Ovary (tissue), 3 donors: ENCODE results near the gene GSTT2.
"Not testable (repeated sequence)": the region's sequence is repeated elsewhere in the genome, so short reads cannot be mapped to it uniquely, and the experiment has no call there.

ENCODE experiments used
- POLR2A ChIP-seq: fragments of 450-650 bp; IDR thresholded peaks from one replicate; pipeline ENCODE4 v1.6.1; 2017; ENCODE audit warnings: antibody characterized with exemption, mild to moderate bottlenecking, moderate library complexity
- TF ChIP-seq, protein P1 (sequence below), 3 donors: fragments of 450-650 bp in 2 of 3; fragments of 200-600 bp in 1 of 3; IDR thresholded peaks; one replicate each; pipeline versions ENCODE4 v1.5.1 to v1.8.0; 2016 to 2022; ENCODE audit warnings: antibody characterized with exemption in 3 of 3, mild to moderate bottlenecking in 1 of 3
- donor health status: DM: no; HTN: no; CAD: no.

DNA sequence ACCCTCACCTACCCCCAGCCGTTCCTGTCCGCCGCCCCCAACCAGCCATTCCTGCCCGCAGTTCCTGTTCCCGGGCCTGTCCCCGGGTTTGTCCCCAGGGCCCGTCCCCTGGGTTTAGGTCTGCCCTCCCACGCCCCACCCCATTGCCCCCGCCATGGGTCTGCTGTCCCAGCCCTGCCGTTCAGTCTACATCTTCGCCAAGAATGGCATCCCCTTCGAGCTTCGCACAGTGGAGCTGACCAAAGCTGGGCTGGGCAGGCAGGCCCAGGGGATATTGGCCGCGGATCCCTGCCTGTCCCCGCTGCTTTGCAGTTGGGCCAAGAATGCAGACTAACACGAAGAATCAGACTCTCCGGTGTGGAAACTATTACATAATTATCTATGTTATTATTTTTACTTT is 30.2 kb upstream of the GSTT2 start:
- TF ChIP-seq, protein P1, sequence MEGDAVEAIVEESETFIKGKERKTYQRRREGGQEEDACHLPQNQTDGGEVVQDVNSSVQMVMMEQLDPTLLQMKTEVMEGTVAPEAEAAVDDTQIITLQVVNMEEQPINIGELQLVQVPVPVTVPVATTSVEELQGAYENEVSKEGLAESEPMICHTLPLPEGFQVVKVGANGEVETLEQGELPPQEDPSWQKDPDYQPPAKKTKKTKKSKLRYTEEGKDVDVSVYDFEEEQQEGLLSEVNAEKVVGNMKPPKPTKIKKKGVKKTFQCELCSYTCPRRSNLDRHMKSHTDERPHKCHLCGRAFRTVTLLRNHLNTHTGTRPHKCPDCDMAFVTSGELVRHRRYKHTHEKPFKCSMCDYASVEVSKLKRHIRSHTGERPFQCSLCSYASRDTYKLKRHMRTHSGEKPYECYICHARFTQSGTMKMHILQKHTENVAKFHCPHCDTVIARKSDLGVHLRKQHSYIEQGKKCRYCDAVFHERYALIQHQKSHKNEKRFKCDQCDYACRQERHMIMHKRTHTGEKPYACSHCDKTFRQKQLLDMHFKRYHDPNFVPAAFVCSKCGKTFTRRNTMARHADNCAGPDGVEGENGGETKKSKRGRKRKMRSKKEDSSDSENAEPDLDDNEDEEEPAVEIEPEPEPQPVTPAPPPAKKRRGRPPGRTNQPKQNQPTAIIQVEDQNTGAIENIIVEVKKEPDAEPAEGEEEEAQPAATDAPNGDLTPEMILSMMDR (IDR thresholded peaks at IDR 0.05) = not testable (repeated sequence)
- TF ChIP-seq POLR2A = not testable (repeated sequence)
